ENCODE data around the gene RAB4B. TPM values are rescaled to one million over a fixed set of nuclear protein-coding genes. Genes with fewer than 3 reads are reported as not detected.
"Not testable (repeated sequence)": the region's sequence is repeated elsewhere in the genome, so short reads cannot be mapped to it uniquely, and the experiment has no call there.

The RAB4B gene
- total RNA-seq, 1 experiment from 2014 or later = 29.7 TPM

DNA sequence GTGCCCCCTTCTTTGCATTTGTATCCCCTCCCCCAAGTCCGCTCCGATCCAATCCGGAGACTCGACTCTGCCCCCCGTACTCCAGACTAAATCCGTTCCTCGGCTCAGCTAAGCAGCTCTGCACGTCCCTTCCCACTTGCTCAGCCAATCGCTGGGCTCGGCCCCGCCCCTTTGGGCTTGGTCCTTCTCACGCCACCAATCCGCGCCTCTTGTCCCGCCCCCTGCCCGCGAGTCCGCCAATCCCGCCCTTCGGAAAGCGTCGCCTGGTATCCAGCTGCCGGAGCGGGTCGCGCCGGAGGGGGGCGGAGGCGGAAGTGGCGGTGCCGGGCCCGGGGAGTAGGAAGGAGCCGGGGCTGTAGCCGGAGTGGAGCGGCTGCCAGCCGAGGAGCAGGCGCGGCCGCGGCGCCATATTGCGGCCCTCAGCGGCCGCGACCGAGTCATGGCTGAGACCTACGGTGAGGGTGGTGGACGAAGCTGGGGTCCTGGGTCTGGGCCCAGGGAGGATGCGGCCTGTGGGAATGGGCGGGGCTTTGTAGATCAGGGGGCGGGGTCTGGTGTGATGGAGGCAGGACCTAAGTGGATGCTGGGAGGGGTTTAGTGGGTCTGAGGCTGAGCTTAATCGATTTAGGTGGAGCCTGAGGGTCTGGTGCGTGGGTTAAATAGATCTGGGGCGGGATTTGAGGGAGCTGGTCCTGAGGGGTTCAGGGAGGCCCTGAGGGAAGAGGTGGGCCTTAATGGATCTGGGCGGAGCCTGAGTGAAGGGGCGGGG is at the start of gene RAB4B (continued):
- TF ChIP-seq ZNF138 (CRISPR knock-in tag; conservative IDR thresholded peaks at IDR 0.05) = no peak
- TF ChIP-seq ZNF317 (CRISPR knock-in tag; IDR thresholded peaks at IDR 0.05; ENCODE audit: borderline replicate concordance, low read depth) = no peak
- no peak for TF ChIP-seq ZBTB21 (CRISPR knock-in tag; IDR thresholded peaks at IDR 0.05; ENCODE audit: borderline replicate concordance)
- no peak for TF ChIP-seq JUN (CRISPR knock-in tag; IDR thresholded peaks at IDR 0.05)
- no peak for TF ChIP-seq NFATC4 (CRISPR knock-in tag; IDR thresholded peaks at IDR 0.05)
- no peak for TF ChIP-seq TP53 (CRISPR knock-in tag; IDR thresholded peaks at IDR 0.05)
- TF ChIP-seq TEAD1 (CRISPR knock-in tag; IDR thresholded peaks at IDR 0.05) = 0 out of 2 replicates have a peak, but pooled peaks have one; percentile 18

GRCh38 chr19:40730065-40730464 is 48.0 kb upstream of the RAB4B start:
- ATAC-seq; DNase-seq (ENCODE audit: low spot score); H3K9me3 Mint-ChIP-seq; H3K27ac Mint-ChIP-seq; H3K27me3 Mint-ChIP-seq (ENCODE audit: low read depth); POLR2A ChIA-PET; H3K4me1 Mint-ChIP-seq; H3K4me3 Mint-ChIP-seq; CTCF ChIA-PET: not testable (repeated sequence)
- peaks cover 41% of the 10 kb centered on the region for H3K36me3 Mint-ChIP-seq

GRCh38 chr19:40732304-40732703 is 45.7 kb upstream of the RAB4B start:
- H3K36me3 Mint-ChIP-seq = peaks cover 47% of the 10 kb centered on the region
- CTCF ChIA-PET; ATAC-seq; H3K9me3 Mint-ChIP-seq; H3K27me3 Mint-ChIP-seq (ENCODE audit: low read depth); H3K4me1 Mint-ChIP-seq; H3K27ac Mint-ChIP-seq; H3K4me3 Mint-ChIP-seq; DNase-seq (ENCODE audit: low spot score): not testable (repeated sequence)
- POLR2A ChIA-PET = interaction anchor here (0.6 to 0.7 kb wide), 2 partner anchors 112 to 1762 kb away, joined by 3 read pairs; no protein-coding TSS in a partner anchor

DNA sequence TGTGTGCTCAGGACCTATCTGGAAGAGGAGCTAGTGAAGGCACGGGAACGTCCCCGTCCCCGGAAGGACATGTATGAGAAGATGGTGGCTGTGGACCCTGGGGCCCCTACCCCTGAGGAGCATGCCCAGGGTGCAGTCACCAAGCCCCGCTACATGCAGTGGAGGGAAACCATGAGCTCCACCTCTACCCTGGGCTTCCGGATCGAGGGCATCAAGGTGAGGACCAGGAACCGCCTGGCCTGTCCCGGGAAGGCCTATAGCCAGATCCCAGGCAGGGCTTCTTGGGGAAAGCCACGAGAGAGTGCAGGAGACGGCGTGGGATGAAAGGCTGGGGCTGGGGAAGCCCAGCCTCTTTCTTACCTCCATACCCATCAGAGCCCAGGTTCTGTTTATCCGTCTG is 44.9 kb upstream of the RAB4B start:
- Mint-ChIP-seq H3K4me3 (no peak overlapping the region), H3K4me1 (no peaks in the 10 kb centered on the region), H3K27ac (no peak overlapping the region), H3K36me3 (peaks cover 48% of the 10 kb centered on the region), H3K9me3 (no peaks in the 10 kb centered on the region), H3K27me3 (ENCODE audit: low read depth) (no peaks in the 10 kb centered on the region)
- POLR2A ChIA-PET = no interaction called here
- TF ChIP-seq FOXP1 (CRISPR knock-in tag; IDR thresholded peaks at IDR 0.05; ENCODE audit: borderline replicate concordance) (no peak), SOX15 (CRISPR knock-in tag; IDR thresholded peaks at IDR 0.05) (no peak), PRRX2 (CRISPR knock-in tag; IDR thresholded peaks at IDR 0.05) (no peak), NFYB (CRISPR knock-in tag; conservative IDR thresholded peaks at IDR 0.05; ENCODE audit: low read depth) (no peak), HMGXB4 (CRISPR knock-in tag; IDR thresholded peaks at IDR 0.05) (no peak), ZNF423 (CRISPR knock-in tag; IDR thresholded peaks at IDR 0.05) (no peak), ZNF512 (CRISPR knock-in tag; IDR thresholded peaks at IDR 0.05; ENCODE audit: borderline replicate concordance) (no peak)
- TF ChIP-seq, protein P1, sequence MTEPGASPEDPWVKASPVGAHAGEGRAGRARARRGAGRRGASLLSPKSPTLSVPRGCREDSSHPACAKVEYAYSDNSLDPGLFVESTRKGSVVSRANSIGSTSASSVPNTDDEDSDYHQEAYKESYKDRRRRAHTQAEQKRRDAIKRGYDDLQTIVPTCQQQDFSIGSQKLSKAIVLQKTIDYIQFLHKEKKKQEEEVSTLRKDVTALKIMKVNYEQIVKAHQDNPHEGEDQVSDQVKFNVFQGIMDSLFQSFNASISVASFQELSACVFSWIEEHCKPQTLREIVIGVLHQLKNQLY (CRISPR knock-in tag; IDR thresholded peaks at IDR 0.05) = no peak
- ATAC-seq = no peak
- no peak for DNase-seq (ENCODE audit: low spot score)
- CTCF ChIA-PET = no interaction called here
